Stimulated activated CD4-positive, alpha-beta T cell treated with anti-CD3 and anti-CD28 coated beads, Interleukin-4, amount 100 ng/mL, for 48 hours (primary cell): ENCODE results near the gene TARS3.
A peak's percentile ranks its signal among the peaks of the same experiment; 100 is the strongest.

ENCODE experiments used
- DNase-seq, 2 donors: peaks; one replicate each; pipeline ENCODE4 v3.0.0-alpha.2; 2020; ENCODE audit warnings: low read depth in 2 of 2

Gene TARS3

DNA sequence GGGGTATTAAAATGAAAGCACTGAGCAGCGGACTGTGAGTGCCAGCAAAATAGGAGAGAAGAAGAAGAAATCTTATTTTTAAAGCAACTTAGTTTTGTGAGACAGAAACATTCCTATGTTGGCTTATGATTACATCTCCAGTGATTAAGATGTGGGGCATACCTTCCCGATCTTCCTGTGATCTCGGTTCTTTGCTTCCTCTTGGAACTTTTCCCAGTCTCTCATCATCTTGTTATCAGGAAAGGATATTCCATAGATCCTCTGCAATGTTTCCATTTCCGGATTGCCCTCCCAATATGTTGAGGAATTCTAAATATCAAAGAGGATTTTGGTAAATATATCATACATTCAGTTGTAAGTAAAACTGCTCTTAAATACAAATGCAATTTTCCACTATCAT is 22.2 kb downstream of the TARS3 start:
- no peak for DNase-seq

DNA sequence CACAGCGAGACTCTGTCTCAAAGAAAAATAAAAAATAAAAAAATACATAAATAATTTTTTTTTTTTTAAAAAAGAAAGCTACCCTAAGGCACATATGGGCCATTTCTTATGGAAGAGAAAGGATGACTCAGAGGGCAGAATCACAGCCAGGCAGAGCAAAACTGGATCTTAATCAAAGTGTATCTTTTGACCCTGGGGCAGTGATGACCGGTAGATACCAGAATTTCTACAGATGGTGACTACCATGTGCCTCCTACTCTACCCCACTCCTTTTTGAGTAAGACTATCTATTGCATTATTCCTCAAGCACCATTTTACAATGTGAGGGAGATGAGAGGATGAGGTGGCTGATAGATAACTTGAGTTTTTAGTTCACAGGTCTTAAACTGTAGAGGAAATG is 26.0 kb downstream of the TARS3 start:
- DNase-seq, result no peak

DNA sequence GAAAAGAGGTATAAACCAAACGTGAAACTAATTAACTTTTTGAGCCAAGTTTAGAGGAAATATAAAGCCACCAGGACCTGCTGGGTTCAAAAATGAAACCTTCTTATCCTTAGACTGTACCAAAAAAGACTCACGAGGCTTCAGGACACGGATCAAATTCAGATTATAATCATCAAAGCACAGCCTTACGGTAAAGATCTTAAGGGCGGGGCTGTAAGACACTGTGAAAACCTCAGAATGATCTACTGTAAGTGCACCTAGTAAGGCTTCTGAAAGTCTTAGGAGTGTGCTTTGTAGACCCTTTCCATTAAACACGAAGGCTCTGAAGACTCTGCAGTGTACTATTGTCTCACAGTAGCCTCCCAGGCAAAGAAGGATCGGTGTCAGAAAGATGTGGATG is 26.8 kb downstream of the TARS3 start:
- no peak for DNase-seq

DNA sequence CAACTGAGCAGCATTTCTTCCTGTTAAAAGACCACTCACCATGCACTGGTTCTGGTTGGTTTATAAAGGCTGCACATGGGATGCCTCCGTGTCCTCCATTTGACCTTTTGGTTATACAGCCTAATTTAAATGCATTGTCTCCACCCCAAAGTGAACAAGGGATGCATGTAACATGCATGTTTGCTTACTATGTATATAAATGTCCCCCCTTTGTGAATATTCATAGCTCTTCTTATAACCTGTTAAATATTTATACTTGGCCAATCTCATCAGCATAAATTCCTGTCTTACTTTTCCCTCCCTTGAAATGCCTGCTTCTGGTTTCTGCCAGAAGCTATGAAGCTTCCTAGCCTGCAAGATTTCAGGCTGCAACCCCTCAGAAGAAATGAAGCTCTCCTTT is 27.4 kb downstream of the TARS3 start:
- no peak for DNase-seq

DNA sequence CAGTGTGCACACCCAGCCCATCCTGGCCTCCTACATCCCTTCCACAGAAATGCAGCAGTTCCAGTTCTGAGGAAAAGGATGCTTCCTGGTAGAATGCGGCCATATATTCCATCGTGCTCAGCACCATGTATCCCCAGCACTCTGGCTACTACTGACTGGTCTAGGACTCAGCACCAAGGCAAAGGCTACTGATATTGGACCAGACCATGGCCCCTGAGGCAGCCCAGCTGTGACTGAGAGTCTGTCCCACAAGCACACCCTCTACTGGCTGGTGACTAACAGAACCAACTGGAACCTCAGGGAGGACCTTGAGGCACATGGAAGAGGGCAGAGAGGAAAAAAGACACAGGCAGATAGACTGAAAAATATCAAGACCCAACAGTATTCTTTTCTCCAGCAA is 30.0 kb downstream of the TARS3 start:
- no peak for DNase-seq

DNA sequence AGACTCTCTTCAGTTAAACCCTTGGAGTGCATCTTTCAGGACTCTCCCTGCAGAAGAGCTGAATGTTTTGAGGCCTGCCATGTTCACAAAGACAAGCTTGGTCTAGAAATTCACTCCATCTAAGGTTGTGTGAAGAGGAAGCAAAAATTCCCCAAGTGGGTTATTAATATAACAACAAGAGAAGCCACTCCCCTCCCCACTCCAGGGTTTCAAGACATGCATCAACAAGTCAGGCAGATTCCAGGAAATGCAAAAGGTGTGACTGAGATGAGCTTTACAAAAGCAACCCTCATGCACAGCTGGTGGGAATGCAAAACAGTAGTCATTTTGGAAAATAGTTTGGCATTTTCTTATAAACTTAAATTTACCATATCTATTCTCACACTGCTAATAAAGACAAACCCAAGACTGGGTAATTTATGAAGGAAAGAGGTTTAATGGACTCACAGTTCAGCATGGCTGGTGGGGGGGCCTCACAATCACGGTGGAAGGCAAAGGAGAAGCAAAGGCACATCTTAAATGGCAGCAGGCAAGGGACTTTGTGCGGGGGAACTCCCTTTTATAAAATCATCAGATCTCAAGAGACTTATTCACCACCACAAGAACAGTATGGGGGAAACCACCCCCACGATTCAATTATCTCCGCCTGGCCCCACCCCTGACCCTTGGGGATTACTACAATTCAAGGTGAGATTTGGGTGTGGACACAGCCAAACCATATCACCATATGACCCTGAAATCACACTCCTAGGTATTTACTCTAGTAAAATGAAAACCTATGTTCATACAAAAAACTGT is 31.3 kb downstream of the TARS3 start:
- no peak for DNase-seq

DNA sequence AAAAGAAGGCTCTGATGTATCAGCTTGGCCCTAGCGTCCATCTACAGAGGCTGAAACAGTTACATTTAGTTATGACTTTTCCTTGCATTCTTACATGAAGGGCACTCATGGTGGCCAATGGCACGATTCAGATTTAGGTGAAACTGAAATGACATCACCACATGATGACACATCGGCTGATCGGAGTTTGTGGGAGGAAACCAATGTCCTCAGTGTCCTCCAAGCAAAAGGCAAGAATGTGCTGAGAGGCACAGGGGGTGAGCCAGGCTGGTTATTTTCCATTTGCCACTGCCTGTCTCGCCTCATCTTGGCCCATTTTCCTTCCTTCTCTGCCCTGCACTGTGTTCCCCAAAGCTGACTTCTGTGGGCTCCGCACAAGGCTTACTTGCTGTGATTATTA is 34.4 kb downstream of the TARS3 start:
- DNase-seq, result peak; percentile 9 to 30

DNA sequence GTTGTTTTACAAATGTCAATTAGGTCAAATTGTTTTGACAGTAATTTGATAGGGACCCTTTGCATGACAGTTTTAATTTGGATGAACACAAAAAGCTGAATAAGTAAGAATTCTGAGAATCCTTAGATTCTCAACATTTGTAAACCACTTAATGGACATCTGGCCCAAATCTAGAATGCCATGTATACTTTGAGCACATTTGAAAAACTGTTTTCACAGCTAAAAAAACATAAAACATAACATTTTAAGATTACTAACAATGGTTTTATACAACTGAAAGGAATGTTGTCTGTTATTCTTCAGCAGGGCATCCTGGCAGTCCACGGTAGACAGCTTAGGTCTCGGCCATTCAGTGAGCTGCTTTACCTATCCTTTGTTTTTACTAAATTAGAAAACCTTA is 37.6 kb downstream of the TARS3 start:
- no peak for DNase-seq

DNA sequence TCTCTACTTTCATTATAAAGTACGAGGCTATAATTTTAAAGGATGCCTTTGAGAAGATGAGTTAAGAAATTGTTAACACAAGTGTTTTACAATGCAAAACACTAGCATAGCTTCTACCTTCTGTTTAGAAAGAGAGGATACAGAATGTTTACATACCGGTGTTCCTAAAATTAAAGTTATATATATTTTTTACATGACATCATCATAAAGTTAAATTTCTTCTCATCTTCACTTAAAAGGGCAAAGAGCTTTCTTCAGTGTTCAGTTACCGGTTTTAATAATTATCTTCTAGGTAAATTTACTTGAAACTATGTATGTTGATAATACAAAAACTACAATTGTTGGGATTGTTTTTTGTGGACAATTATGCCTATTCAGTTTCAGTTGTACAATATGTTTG is 39.4 kb downstream of the TARS3 start:
- DNase-seq, result no peak

DNA sequence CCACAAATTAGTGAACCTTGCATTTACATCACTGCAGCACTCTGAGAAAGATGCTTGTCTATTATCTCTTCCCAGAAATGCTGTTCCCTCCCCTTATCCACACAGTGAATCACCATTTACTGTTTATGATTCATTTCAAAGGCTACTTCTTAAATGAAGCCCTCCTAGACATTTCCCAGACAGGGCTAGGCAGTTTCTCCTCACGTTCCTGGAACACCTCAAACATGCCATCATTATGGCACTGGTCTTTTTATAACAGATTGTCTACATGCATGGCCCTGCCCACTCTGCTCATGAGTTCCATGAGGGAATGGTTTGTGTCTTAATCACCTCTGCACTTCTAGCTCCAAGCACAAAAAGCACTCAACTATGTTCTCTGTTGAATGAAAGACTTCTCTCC is 39.9 kb downstream of the TARS3 start:
- DNase-seq, result no peak

DNA sequence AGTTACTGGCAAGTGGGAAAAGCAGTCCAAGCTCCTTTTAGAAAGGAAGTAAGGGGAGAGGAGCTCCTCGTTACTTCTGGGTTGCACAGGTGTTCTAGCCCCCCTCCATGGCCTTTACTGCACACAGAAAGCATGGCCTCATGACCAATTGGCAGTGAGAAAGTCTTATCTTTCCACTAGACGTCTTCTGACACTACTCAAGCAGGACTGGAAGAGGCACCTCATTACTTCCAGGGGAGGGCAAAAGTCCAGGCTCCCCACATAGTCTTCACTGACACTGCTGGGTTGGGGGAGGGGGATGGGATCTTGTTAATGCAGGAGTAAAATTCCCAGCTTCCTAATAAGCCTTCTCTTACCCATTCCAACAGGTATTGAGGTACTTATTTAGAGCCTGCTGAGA is 44.5 kb downstream of the TARS3 start:
- DNase-seq, result no peak

DNA sequence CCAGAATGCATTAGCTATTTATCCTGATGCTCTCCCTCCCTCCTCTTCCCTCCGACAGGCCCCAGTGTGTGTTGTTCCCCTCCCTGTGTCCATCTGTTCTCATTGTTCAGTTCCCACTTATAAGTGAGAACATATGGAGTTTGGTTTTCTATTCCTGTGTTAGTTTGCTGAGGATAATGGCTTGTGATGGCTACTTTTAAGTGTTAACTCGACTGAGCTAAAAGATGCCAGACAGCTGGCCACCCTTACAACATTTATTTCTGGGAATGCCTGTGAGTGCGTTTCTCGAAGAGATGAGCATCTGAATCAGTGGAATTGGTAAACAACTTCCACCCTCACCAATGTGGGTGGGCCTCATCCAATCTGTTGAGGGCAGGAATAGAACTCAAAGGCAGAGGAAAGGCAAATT is 47.3 kb downstream of the TARS3 start:
- DNase-seq, result no peak

DNA sequence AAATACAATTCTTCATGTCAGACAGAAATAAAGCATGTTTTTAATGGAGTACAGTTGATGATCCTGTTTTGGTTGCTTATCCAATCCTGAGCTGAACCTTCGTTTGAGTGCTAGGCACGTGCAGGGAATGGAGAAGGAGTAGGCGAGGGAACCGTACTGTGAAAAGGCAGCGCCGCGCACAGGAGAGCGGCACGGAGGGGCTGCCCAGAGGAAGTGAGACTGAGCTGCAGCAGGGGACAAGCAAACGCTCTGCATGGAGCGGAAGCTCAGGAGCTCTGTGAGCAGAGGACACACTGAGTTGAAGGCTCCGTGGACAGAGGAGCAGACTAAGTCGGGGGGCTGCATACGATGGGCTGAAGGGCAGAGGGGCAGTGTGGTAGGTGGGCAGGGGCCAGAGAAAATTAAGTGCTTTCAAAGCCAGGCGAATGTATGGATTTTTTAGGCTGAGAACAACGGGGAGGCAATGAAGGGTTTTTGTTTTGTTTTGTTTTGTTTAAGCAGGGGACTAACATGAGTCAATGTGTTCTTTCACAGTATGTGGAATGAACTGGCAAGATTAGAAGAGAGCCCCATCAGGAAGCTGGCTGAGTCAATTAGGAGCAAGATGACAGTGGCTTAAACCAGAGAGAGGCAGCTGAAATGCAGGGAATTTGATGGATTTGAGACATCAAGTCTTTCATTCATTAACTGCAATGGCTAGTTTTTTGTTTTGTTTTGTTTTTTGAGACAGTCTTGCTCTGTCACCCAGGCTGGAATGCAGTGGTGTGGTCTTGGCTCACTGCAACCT is 48.3 kb downstream of the TARS3 start:
- DNase-seq, result no peak

DNA sequence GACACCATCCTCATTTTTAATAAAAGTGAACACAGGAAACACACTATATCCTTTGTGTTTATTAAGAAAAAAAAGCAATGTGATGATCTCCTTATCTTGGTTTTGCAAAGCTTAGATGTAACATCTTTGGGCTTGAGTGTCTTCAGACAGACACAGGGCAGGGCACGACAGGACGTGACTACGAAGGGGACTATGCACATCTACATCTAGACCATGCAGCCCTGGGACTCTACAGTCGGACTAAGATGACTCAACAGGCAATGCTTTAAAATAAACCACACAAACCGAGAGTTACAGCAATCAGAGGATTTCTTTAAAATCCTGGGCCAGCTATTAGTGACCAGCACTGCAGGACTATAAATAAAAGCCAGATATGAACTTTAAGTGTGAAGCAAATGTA is 49.3 kb downstream of the TARS3 start:
- no peak for DNase-seq

DNA sequence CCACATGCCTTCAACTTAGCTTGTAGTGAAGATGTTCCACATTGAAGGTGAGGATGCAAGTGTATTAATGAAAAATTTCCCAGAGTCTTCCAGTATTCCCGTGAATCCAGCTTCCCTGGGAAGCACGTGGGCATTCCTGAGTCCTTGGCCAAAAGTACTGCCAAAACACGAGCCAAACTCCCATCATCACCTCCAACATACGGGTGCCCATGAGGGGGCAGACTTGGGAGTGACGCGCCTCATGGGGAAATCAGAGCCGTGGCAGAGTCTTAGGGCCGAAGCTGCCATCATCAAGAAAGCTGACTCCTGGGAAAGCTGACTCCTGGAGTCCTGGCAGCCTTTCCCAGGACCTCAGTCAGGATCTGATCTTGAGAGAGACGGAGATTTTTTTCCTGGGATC is 52.0 kb downstream of the TARS3 start:
- DNase-seq, result no peak

DNA sequence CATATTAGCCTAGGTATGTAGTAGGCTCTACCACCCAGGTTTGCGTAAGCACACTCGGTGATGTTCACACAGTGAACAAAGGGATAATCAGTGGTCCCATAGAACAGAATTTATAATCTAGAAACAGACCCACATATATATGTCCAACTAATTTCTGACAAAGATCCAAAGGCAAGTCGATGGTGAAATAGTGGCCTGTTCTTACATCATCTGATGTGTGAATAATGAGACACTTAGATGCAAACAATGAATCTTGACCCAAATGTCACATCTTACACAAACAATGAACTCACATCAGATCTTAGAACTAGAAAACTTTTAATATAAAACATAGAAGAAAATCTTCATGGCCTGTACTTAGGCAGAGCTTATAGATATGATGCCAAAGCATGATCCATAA is 54.5 kb downstream of the TARS3 start:
- no peak for DNase-seq

DNA sequence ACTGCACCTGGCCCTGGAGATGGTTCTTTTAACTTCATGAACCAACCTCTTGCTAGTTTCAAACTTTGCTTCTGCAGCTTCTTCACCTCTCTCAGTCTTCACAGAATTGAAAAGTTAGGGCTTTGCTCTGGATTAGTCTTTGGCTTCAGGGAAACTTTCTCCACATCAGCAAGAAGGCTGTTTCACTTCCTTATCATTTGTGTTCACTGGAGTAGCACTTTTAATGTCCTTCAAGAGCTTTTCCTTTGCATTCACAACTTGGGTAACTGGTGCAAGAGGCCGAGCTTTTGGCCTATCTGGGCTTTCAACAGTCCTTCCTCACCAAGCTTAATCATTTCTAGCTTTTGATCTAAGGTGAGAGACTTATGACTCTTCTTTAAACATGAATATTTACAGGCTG is 56.4 kb downstream of the TARS3 start:
- DNase-seq, result no peak

DNA sequence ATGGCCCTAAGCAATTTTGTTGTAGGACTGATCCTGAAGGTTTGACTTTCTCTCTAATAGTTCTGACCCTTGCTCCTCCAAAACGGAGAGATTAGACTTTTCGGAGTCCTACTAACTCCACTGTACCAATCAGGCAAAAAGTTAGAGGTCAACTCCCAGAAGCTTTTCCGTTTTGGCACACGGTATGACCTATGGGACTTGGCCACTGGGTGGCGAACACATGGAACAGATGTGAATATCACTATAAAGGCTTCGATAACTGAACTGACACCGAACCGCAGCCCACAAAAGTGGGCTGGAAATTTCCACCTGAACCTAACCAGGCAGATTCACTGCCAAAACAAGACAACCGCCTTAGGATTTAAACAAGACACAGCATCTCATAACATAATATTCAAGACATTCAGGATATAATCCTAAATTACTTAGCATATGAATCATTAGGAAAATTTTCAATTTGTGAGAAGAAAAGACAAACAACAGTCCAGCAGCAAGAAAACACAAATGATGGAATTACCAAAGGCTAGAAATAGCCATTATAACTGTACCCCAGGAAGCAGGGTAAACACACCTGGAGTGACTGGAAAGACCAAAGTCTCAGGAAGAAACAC is 59.9 kb downstream of the TARS3 start:
- DNase-seq, result no peak

DNA sequence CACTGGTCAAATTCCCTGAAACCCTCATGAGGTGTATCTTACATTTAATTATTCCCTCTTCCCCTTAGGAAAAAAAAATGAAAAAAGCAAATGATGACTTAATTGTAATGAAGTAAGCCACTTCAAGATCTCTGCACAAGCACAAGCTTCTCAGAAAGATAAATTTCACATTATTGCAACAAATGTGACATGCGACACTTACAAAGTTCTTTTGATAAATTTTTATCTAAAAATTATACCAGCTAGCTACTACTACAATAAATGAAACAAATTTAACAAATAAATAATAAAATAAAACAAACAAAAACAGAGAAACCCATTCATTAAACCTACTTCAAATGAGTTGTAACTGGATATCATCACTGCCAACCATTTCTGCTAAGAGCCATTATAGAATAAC is 62.1 kb downstream of the TARS3 start:
- DNase-seq, result no peak

DNA sequence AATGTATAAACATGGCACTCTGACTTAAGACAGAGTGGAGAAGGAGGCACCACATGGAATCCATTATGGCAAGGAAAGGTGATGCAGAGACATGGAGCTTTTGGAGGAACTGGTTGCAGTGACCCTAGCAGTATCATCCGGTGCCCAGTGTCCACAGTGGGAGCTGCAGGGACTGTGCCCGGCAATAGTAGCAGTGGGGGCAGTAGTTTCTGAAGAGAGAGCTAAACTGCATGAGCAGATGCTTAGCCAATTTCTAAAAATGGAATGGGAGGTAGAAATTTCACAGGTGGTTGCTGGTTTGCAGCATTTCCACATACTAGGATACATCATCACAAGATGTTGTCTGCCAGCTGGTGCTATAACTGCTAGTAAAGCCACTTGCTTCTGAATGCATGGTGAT is 64.3 kb downstream of the TARS3 start:
- no peak for DNase-seq

DNA sequence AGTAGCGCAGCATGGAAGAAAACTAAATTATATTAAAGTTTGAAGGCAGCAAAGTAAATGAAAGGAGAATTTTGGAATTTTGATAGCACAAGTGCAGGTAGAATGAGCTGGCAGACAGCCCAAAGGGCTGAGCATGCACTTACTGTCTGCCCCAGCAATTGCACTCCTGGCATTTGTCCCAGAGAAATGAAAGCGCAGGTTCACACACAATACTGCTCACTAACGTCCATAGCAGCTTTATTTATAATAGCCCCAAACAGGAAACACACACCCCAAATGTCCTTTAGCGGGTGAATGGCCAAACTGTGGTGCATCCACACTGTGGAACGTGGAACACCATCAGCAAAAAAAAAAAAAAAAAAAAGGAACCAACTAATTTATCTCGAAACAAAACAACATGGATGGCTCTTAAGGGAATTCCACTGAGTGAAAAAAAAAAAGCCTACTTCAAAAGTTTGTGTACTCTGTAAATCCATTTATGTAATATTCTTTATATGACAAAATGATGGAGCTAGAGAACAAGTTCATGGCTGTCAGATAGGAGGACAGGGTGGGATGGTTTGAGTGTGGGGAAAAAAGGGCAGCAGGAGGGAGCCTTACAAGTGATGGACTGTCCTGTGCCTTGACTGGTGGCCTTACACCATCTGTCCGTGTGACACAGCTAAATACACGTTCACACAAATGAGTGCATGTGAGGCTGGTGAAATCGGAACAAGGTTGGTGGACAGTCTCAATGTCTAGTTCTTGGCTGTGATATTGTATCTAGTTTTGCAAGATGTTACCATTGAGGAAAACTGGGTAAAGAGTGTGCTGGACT is 66.1 kb downstream of the TARS3 start:
- no peak for DNase-seq

DNA sequence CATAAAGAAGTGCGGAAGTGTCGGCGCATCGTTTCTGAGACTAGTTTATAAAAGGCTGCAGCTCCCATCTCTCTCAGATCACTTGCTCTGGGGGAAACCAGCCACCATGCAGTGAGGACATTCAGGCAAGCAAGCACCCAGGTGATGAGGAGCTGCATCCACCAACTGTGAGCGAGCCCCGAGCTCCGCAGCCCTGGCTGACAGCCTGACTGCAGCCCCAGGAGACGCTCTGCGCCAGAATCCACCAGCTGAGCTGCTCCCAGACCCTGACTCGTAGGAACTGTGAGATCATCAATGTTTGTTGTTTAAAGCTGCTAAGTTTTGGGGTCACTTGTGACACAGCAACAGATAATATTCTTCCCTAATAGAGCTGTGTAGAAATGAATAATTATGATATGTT is 67.1 kb downstream of the TARS3 start:
- no peak for DNase-seq
